HepG2 (cell line): Measurements from ENCODE around the gene MICAL3. TPM values are rescaled to one million over a fixed set of nuclear protein-coding genes. Genes with fewer than 3 reads are reported as not detected.

Experiments
- ATAC-seq: fragments of 200-7000 bp; cut with Tn5 transposase; 3 replicates; pipeline ENCODE4 v1.9.1; 2020; ENCODE audit warnings: mild to moderate bottlenecking, moderate library complexity
- BruUV-seq: library from RNA; stranded (reverse); fragments of 400-500 nt; replicated peaks from 2 replicates; lab custom pipeline; 2021; lab: Mats Ljungman, UMichigan
- CTCF ChIA-PET: fragments of 300-600 bp; formaldehyde crosslinking; extraction: SDS; loops from one replicate; lab custom pipeline; 2021; ENCODE audit warnings: low total read pairs, inconsistent platforms, low intra/inter-chr PET ratio; lab: Yijun Ruan, JAX
- POLR2A ChIA-PET: fragments of 350-600 bp; sonication (Branson Sonifier 250); formaldehyde crosslinking; loops from one replicate; lab custom pipeline; 2020; ENCODE audit warnings: antibody characterized with exemption, inconsistent platforms; lab: Yijun Ruan, JAX
- DNase-seq: peaks from one replicate; pipeline ENCODE4 v3.0.0-alpha.2; 2015; ENCODE audit warnings: low spot score
- FAIRE-seq: peaks from 3 replicates; lab custom pipeline; 2011; peaks lifted over from hg19 to GRCh38; lab: Jason Lieb, UNC
- H2AFZ ChIP-seq: one replicate; pipeline ENCODE4 v1.6.1; 2011; ENCODE audit warnings: low read length, inconsistent platforms
- H3K27ac ChIP-seq: fragments of 300-600 bp; 3 replicates; pipeline ENCODE4 v1.8.0; 2011; ENCODE audit warnings: mixed run types, mild to moderate bottlenecking, mixed read lengths, low read length, inconsistent platforms; ENCODE audit not compliant: insufficient read depth; ENCODE audit errors: extremely low read length
- H3K27me3 ChIP-seq, 2 experiments: fragments of 200-600 bp in 1 of 2; 2 replicates in 1 of 2; 3 replicates in 1 of 2; pipeline versions ENCODE4 v1.6.0 to v1.8.0; 2011; ENCODE audit warnings: low read length in 2 of 2, mild to moderate bottlenecking in 2 of 2, moderate library complexity in 2 of 2, inconsistent platforms in 1 of 2; ENCODE audit not compliant: insufficient read depth in 2 of 2, control insufficient read depth in 1 of 2
- H3K36me3 ChIP-seq, 2 experiments: fragments of 200-600 bp in 1 of 2; replicated peaks in 1 of 2; 2 replicates in 1 of 2; 3 replicates in 1 of 2; pipeline versions ENCODE4 v1.5.1 to v1.8.0; 2011; ENCODE audit warnings: low read length in 2 of 2, inconsistent platforms in 1 of 2; ENCODE audit not compliant: insufficient read depth in 2 of 2, control insufficient read depth in 1 of 2
- H3K4me1 ChIP-seq: 2 replicates; pipeline ENCODE4 v1.5.1; 2012; ENCODE audit warnings: low read length, inconsistent platforms; ENCODE audit not compliant: insufficient read depth
- H3K4me2 ChIP-seq: 2 replicates; pipeline ENCODE4 v1.6.0; 2011; ENCODE audit warnings: low read depth, low read length, inconsistent platforms
- H3K4me3 ChIP-seq, 3 experiments: fragments of 200-600 bp in 1 of 3; sonication (generic), shearing (Covaris generic) in 1 of 3; replicated peaks in 1 of 3; 2 replicates each; pipeline ENCODE4 v1.5.1; 2011 to 2016; ENCODE audit warnings: low read length in 3 of 3, inconsistent platforms in 2 of 3, low read depth in 2 of 3, mild to moderate bottlenecking in 2 of 3, control low read depth in 1 of 3, mixed read lengths in 1 of 3; ENCODE audit not compliant: insufficient read depth in 1 of 3
- H3K79me2 ChIP-seq: one replicate; pipeline ENCODE4 v1.6.1; 2011; ENCODE audit warnings: low read length, inconsistent platforms; ENCODE audit not compliant: insufficient read depth
- H3K9ac ChIP-seq: 2 replicates; pipeline ENCODE4 v1.6.0; 2011; ENCODE audit warnings: mild to moderate bottlenecking, low read depth, low read length, inconsistent platforms; ENCODE audit not compliant: insufficient read depth
- H3K9me3 ChIP-seq: 2 replicates; pipeline ENCODE4 v1.5.1; 2012; ENCODE audit warnings: mild to moderate bottlenecking, low read length
- H4K20me1 ChIP-seq: 2 replicates; pipeline ENCODE4 v1.6.0; 2011; ENCODE audit warnings: inconsistent platforms, mild to moderate bottlenecking, low read length, moderate library complexity; ENCODE audit not compliant: insufficient read depth
- DMAP1 ChIP-seq: IDR thresholded peaks from 2 replicates; pipeline ENCODE4 v1.6.1; 2016
- NFYB ChIP-seq: sonication (generic); formaldehyde crosslinking; IDR thresholded peaks from 2 replicates; pipeline ENCODE4 v1.4.0; 2020; ENCODE audit warnings: missing genetic modification reagents
- ZNF556 ChIP-seq: sonication (generic); formaldehyde crosslinking; IDR thresholded peaks from 2 replicates; pipeline ENCODE4 v1.4.0; 2020; ENCODE audit warnings: mild to moderate bottlenecking, missing genetic modification reagents, borderline replicate concordance
- WGBS: methylation state at CpG from one replicate; pipeline ENCODE4 v1.1.6; 2017; ENCODE audit warnings: low lambda C conversion rate; 5-methylcytosine and 5-hydroxymethylcytosine counted together
- in situ Hi-C: cut with HindIII; loops from 2 replicates; pipeline ENCODE4 v1.10.0; 2017; ENCODE audit warnings: low pct_unique_long_range_greater_than_20kb; ENCODE audit not compliant: extremely low pct_ligation_motif_present
- intact Hi-C: fragments of 100-400 bp; cut with micrococcal nuclease; formaldehyde crosslinking; loops from one replicate; pipeline ENCODE4 v1.10.0; 2022; ENCODE audit not compliant: unreplicated experiment
- polyA plus RNA-seq, 8 experiments: library from polyadenylated mRNA; depleted of rRNA in 3 of 8; stranded (reverse) in 7 of 8; unstranded in 1 of 8; fragments of >200 nt; fragmentation: Illumina TruSeq in 4 of 8; extraction: Trizol in 4 of 8; gene quantifications; 2 replicates each; pipeline versions ENCODE4 v1.2.1 to v1.2.3, GENCODE V29; 2011 to 2016; ENCODE audit warnings: low read depth in 4 of 8, missing spikeins in 1 of 8, mixed read lengths in 1 of 8; ENCODE audit not compliant: insufficient read depth in 1 of 8
- total RNA-seq, 5 experiments: library from RNA; depleted of rRNA; stranded (reverse); fragments of >200 nt; fragmentation: Illumina TruSeq; extraction: Trizol; gene quantifications; 2 replicates each; pipeline ENCODE4 v1.2.3, GENCODE V29; 2016; ENCODE audit warnings: low read depth in 1 of 5
- TF ChIP-seq, protein P1 (sequence below): sonication (generic); formaldehyde crosslinking; conservative IDR thresholded peaks from 2 replicates; pipeline ENCODE4 v1.4.0; 2020; ENCODE audit warnings: mild to moderate bottlenecking, missing genetic modification reagents, moderate library complexity
- TF ChIP-seq, protein P2 (sequence below): sonication (generic); formaldehyde crosslinking; IDR thresholded peaks from 2 replicates; pipeline ENCODE4 v1.4.0; 2020; ENCODE audit warnings: mild to moderate bottlenecking, missing genetic modification reagents

Gene MICAL3
- total and polyA plus RNA-seq, 2 of the 13 experiments (the other 11 are each of a cell fraction or from before 2014, with no cell fraction given) = 5.3 to 12.5 TPM

DNA sequence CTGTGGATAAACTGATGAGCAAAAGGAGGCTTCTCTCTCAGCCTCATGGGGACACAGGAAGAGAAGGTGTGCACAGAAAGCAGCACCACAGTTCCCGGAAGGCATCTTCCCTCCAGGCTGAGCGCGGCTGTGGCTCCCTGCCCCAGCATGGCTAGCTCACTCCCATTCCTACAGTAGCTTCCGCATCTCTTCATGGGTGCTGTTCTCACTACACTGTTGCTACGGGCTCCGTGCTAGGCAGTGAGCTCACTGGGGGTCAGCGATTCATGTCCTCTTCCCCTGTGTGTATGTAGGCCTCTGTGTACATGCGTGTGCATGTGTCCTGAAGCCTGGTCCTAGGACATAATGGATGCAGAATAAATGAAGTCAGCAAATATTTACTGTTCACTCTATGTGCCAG, 64.3 kb downstream of the MICAL3 start (continued):
- TF ChIP-seq, protein P1, sequence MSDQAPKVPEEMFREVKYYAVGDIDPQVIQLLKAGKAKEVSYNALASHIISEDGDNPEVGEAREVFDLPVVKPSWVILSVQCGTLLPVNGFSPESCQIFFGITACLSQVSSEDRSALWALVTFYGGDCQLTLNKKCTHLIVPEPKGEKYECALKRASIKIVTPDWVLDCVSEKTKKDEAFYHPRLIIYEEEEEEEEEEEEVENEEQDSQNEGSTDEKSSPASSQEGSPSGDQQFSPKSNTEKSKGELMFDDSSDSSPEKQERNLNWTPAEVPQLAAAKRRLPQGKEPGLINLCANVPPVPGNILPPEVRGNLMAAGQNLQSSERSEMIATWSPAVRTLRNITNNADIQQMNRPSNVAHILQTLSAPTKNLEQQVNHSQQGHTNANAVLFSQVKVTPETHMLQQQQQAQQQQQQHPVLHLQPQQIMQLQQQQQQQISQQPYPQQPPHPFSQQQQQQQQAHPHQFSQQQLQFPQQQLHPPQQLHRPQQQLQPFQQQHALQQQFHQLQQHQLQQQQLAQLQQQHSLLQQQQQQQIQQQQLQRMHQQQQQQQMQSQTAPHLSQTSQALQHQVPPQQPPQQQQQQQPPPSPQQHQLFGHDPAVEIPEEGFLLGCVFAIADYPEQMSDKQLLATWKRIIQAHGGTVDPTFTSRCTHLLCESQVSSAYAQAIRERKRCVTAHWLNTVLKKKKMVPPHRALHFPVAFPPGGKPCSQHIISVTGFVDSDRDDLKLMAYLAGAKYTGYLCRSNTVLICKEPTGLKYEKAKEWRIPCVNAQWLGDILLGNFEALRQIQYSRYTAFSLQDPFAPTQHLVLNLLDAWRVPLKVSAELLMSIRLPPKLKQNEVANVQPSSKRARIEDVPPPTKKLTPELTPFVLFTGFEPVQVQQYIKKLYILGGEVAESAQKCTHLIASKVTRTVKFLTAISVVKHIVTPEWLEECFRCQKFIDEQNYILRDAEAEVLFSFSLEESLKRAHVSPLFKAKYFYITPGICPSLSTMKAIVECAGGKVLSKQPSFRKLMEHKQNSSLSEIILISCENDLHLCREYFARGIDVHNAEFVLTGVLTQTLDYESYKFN (CRISPR knock-in tag) = no peak
- no peak for TF ChIP-seq ZNF556 (CRISPR knock-in tag)

DNA sequence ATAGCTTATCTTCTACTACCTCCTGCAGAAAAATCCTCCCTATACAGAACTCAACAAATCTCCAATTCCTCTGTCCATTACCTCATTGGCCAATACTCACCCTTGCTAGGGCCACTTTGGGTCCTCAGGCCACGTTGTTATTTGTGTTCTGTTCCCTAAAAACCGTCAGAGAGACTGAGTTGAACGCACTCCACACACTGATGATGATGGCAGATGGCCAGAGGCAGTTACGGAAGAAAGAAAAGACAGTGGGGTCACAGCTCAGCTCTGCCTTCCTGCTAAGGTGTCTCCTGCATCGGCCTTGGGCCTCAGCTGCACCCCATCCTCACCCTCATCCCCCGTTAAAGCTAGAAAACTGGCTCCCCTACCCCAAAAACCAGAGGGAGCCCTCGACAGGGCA, 66.2 kb downstream of the MICAL3 start:
- Histone ChIP-seq H3K9ac (no peak overlapping the region), H3K4me2 (no peak overlapping the region), H3K4me3 (no peak overlapping the region), H3K4me1 (peaks cover 32% of the 10 kb centered on the region), H3K9me3 (no peaks in the 10 kb centered on the region), H4K20me1 (no peaks in the 10 kb centered on the region), H3K27ac (no peak overlapping the region), H2AFZ (no peak overlapping the region), H3K27me3 (no peaks in the 10 kb centered on the region), H3K79me2 (peaks cover 42% of the 10 kb centered on the region), H3K36me3 (peaks cover 3% of the 10 kb centered on the region in 2 experiments; a peak in 1 of 5 replicates)
- 95% methylated on average over 6 of the region's 7 CpGs for WGBS
- DNase-seq (no peak), FAIRE-seq (no peak), ATAC-seq (no peak)
- ChIA-PET CTCF (no interaction called here), POLR2A (no interaction called here)
- no TSS peak for BruUV-seq
- intact Hi-C loops (loop anchor here (10.0 kb wide), 1 partner anchor 63 kb away; no protein-coding TSS in a partner anchor), in situ Hi-C loops (no loop called here)
- TF ChIP-seq DMAP1 (CRISPR knock-in tag) = no peak
- TF ChIP-seq, protein P2, sequence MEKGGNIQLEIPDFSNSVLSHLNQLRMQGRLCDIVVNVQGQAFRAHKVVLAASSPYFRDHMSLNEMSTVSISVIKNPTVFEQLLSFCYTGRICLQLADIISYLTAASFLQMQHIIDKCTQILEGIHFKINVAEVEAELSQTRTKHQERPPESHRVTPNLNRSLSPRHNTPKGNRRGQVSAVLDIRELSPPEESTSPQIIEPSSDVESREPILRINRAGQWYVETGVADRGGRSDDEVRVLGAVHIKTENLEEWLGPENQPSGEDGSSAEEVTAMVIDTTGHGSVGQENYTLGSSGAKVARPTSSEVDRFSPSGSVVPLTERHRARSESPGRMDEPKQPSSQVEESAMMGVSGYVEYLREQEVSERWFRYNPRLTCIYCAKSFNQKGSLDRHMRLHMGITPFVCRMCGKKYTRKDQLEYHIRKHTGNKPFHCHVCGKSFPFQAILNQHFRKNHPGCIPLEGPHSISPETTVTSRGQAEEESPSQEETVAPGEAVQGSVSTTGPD = no peak
- no peak for TF ChIP-seq NFYB (CRISPR knock-in tag)
